Erythroblast (primary cell): Measurements from ENCODE around the gene PARD3.
A peak's percentile ranks its signal among the peaks of the same experiment; 100 is the strongest.

Experiments
- DNase-seq, 2 experiments: peaks; one replicate each; lab custom pipeline; 2025; lab: John Stamatoyannopoulos, UW
- GATA1 ChIP-seq: IDR thresholded peaks from 2 replicates; pipeline ENCODE4 v1.6.1; 2011; ENCODE audit warnings: low read depth, mild to moderate bottlenecking, control low read depth, low read length, moderate library complexity
- POLR2A ChIP-seq: IDR thresholded peaks from 2 replicates; pipeline ENCODE4 v1.6.1; 2011; ENCODE audit warnings: mild to moderate bottlenecking, low read length

PARD3 gene

GRCh38 chr10:34775044-34775637, 40.0 kb downstream of the PARD3 start:
- TF ChIP-seq POLR2A (no peak), GATA1 (no peak)
- no peak for DNase-seq

GRCh38 chr10:34773636-34774630, 41.2 kb downstream of the PARD3 start:
- no peak for TF ChIP-seq POLR2A
- no peak for DNase-seq

GRCh38 chr10:34771525-34771924, 43.6 kb downstream of the PARD3 start:
- no peak for TF ChIP-seq GATA1
- DNase-seq: no peak

GRCh38 chr10:34771106-34771505, 44.0 kb downstream of the PARD3 start:
- DNase-seq: no peak
- TF ChIP-seq GATA1: no peak
- TF ChIP-seq POLR2A: no peak

- TF ChIP-seq GATA1 (no peak), POLR2A (no peak)
Measured at GRCh38 chr10:34769899-34770298, 45.2 kb downstream of the PARD3 start.

GRCh38 chr10:34768972-34769330, 46.1 kb downstream of the PARD3 start:
- DNase-seq: no peak
- TF ChIP-seq POLR2A (no peak), GATA1 (no peak)

More at GRCh38 chr10:34769899-34770298, 45.2 kb downstream of the PARD3 start:
- DNase-seq: peak; percentile 61 to 76

- DNase-seq: peak; percentile 50 to 52
- no peak for TF ChIP-seq GATA1
- no peak for TF ChIP-seq POLR2A
Measured at GRCh38 chr10:34768261-34768971, 46.7 kb downstream of the PARD3 start.

GRCh38 chr10:34766811-34767494, 48.1 kb downstream of the PARD3 start:
- DNase-seq: no peak
- TF ChIP-seq POLR2A: no peak
- no peak for TF ChIP-seq GATA1

GRCh38 chr10:34766266-34766600, 48.9 kb downstream of the PARD3 start:
- no peak for DNase-seq
- TF ChIP-seq POLR2A: no peak
- TF ChIP-seq GATA1: no peak

GRCh38 chr10:34764472-34764946, 50.6 kb downstream of the PARD3 start:
- peak; percentile 73 to 91 for DNase-seq
- TF ChIP-seq POLR2A (no peak), GATA1 (no peak)

GRCh38 chr10:34762603-34763299, 52.3 kb downstream of the PARD3 start:
- DNase-seq: no peak
- TF ChIP-seq POLR2A (no peak), GATA1 (no peak)

GRCh38 chr10:34762156-34762555, 52.9 kb downstream of the PARD3 start:
- TF ChIP-seq POLR2A (no peak), GATA1 (no peak)
- no peak for DNase-seq

GRCh38 chr10:34761453-34761852, 53.6 kb downstream of the PARD3 start:
- no peak for DNase-seq
- no peak for TF ChIP-seq POLR2A
- TF ChIP-seq GATA1: no peak
